Stimulated activated naive CD4-positive, alpha-beta T cell (primary cell): ENCODE data around the gene KPNA4.
"Not testable (repeated sequence)": the region's sequence is repeated elsewhere in the genome, so short reads cannot be mapped to it uniquely, and the experiment has no call there.

Source experiments
- DNase-seq, 6 experiments: peaks; one replicate each; lab custom pipeline; 2025; lab: John Stamatoyannopoulos, UW

Gene KPNA4

GRCh38 chr3:160486459-160486869 lies 78.9 kb downstream of the KPNA4 start:
- DNase-seq, result peak in 1 of 6 experiments; percentile 29

DNA sequence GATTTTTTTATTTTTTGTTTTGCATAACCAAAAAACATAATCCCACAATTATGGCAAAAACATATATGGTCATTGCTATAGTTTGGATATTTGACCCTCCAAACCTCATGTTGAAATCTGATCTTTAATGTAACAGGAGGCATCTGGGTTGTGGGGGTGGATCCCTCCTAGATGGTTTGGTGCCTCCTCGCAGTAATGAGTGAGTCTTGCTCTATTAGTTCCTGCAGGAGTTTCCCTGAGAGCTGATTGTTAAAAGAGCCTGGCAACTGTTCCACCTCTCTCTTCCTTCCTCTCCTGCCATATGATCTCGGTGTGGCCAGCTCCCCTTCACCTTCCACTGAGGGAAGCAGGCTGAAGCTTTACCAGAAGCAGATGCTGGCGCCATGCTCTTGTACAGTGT lies 82.6 kb downstream of the KPNA4 start:
- no peak for DNase-seq

DNA sequence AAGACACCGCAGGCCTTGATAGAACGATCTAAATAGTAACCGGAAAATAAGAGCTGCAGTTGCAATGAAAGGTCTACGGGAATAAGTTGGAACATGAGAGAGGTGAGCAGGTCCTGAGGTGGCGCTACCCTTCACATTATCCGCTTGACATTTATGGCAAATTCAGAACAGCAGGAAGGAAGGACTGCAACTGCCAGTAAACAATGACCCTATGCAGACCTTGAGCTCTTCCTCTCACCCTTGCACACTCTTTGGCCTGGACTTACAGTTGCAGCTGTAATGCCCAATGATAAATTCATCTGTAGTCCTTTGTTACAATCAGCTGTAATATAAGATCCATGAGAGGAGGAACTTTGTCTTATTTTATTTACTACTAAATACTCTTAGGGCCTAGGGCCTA lies 83.5 kb downstream of the KPNA4 start:
- no peak for DNase-seq

- DNase-seq, result no peak
Observed at GRCh38 chr3:160480931-160481330, 84.4 kb downstream of the KPNA4 start.

- DNase-seq, result no peak
Observed at GRCh38 chr3:160479376-160479775, 86.0 kb downstream of the KPNA4 start.

DNA sequence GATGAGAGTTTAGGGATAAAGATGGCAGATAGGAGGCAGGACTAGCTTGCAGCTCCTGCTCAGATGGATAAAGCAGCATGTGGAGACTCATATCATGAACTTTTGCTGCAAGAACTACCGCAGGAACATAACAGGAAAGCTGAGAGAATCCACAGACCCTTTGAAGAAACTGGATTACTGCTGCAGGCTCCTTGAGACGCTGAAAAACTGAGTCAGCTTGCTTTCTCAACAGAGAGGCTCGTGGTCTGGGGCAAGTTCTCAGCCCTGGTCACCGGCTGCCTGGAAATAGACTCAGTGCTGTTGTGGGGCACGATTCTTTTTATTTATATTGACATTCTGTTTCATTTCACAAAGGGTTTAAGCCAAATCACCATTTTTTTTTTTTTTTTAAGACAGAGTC lies 87.0 kb downstream of the KPNA4 start:
- no peak for DNase-seq

- no peak for DNase-seq
Observed at GRCh38 chr3:160477750-160478149, 87.6 kb downstream of the KPNA4 start.

DNA sequence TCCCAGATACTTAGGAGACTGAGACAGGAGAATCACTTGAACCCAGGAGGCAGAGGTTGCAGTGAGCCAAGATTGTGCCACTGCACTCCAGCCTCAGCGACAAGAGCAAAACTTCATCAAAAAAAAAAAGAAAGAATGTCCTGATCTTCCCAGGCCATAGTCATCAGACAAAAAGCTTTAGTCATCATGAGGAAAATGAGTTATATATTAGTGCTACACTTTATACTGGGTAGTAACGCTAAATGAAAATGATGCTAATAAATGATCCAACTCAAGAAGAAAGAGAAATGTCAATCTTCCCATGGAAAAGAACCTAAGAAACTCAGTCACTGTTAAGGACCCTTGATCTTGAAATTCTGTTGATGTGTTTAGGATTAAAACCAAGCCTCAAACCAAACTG lies 89.5 kb downstream of the KPNA4 start:
- no peak for DNase-seq

DNA sequence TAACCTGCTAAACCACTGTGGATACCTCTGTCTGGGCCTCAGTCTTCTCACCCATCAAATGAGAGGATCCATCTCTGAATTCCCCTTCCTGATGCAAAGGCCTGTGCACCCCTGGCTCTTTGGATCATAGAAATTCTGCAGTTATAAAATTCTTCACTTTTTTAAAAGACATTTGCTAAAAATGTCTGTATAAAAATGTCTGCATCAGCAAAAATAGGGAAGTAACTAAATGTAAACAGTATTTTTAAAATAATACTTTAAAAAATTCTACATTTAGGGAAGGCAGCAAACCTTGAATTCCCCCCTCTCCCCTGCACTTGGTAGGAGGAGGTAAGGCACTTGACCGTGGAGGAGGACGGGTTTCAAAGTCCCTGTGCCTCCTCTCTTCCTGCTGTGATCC lies 90.2 kb downstream of the KPNA4 start:
- DNase-seq, result no peak

GRCh38 chr3:160474416-160474838 lies 90.9 kb downstream of the KPNA4 start:
- no peak for DNase-seq

DNA sequence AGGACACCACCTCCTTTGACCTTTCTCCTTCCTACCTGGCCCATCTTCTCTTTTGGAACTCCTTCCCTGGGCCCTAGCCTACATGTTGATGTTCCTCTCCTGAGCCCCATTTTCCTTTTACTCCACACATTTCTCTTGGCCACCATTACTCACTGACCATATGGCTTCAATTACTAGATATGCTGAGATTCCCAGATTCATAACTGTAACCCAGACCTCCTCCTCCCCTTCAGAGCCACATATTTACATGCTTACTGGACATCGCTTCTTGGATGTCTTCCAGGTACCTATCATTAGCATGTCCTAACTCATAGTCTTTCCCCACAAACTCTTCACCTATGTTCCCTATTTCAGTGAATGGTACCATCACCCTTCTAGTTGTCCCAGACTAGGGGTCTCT lies 91.4 kb downstream of the KPNA4 start:
- no peak for DNase-seq

GRCh38 chr3:160473221-160473620 lies 92.2 kb downstream of the KPNA4 start:
- no peak for DNase-seq

DNA sequence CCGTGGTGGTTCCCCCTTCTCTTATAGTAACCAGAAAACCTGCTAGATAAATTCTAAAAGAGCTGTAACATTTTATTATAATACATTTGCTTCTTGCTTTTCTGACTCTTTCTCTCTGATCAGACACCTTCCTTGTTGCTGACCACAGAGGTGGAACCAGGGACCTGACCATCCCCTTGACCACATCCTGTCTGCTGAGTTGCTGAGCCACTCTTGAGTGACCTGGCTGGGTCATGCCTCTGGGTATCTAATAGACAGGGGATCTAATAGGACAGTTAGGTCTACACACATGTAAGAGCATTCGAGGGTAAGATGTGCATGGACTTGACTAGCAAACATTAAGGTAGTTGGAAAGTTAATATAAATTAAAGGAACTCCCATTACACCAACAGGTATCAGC lies 93.0 kb downstream of the KPNA4 start:
- no peak for DNase-seq

DNA sequence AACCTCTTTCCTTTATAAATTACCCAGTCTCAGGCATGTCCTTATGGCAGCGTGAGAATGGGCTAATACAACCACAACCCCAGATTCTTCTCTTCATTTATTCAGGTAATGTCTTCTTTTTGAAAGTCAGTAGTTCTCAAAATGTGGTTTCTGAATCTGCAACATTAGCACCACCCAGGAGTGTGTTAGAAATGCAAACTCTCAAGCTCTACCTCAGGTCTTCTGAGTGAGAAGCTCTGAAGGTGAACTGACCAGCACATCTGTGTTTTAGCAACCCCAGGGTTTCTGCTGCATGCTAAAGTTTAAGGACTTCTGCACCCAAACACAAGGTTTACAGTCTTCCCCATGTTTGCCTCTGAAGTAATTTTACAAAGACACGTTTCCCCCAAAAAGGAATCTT lies 93.5 kb downstream of the KPNA4 start:
- no peak for DNase-seq

DNA sequence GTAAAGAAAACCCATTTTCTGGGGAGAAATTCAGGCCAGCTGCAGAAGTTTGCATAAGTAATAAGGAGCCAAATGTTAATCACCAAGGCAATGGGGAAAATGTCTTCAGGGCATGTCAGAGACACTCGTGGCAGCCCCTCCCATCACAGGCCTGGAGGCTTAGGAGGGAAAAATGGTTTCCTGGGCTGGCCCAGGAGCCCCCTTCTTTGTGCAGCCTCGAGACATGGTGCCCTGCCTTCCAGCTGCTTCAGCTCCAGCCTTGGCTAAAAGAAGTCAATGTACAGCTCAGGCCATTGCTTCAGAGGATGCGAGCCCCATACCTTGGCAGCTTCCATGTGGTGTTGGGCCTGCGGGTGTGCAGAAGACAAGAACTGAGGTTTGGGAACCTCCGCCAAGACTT lies 95.2 kb downstream of the KPNA4 start:
- no peak for DNase-seq

GRCh38 chr3:160464971-160465370 lies 100.4 kb downstream of the KPNA4 start:
- DNase-seq, result no peak

DNA sequence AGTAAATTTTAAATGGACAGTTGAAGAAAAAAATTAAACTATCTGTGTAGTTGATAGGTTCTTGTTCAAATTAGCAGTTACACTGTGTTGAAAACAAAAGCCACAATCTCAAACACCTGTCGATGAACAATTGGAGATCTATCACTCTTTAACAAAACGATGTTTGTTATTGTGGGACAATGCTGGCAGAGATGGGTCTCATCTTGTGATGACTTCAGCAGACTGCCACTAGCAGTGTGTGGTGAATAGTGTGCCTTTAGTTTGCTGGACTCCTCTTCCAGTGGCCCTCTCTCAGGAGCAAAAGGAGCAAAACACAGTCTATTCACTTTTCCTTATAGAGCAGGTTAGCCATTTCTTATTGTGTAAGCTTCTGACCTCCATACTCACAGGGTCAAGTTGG lies 101.0 kb downstream of the KPNA4 start:
- no peak for DNase-seq

DNA sequence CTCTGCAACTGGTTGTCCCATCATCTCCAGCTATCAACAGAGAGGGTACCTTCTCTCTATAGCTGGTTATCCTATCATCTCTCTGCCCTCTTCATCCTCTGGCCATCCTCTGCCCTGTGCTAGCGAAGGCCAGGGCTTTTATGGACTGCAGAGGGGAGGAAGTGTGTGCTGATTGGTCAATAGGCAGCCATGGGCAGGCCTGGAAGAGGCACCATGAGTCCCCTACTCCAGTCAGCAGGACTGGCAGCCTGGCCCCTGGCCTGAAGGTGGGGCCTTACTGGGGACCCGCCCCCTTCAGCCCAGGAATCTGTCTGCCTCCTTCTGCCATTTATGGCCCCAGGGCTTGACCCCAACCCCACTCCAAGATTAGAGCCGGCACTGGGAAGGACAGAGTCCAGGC lies 105.3 kb downstream of the KPNA4 start:
- DNase-seq, result no peak

DNA sequence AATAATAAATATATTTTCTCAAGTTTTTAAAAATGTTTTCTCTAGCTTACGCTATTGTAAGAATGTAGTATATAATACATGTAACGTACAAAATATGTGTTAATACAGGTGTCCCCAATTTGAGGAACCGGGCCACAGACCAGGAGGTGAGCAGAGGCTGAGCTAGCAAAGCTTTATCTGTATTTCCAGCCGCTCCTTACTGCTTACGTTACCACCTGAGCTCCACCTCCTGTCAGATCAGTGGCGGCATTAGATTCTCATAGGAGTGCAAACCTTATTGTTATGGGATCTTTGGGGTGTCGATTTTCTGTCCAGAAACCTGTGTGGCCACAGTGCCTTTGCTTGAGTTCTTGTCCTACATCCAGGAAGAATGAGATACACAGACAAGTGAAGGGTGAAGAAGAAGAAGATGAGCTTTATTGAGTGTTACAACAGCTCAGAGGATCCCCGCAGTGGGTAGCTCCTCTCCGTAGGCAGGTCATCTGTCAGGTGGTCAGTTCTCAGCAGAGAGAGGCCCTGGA lies 105.9 kb downstream of the KPNA4 start:
- DNase-seq, result no peak

- DNase-seq, result no peak
Observed at GRCh38 chr3:160458151-160458550, 107.2 kb downstream of the KPNA4 start.

- DNase-seq, result no peak
Observed at GRCh38 chr3:160455846-160456245, 109.5 kb downstream of the KPNA4 start.

DNA sequence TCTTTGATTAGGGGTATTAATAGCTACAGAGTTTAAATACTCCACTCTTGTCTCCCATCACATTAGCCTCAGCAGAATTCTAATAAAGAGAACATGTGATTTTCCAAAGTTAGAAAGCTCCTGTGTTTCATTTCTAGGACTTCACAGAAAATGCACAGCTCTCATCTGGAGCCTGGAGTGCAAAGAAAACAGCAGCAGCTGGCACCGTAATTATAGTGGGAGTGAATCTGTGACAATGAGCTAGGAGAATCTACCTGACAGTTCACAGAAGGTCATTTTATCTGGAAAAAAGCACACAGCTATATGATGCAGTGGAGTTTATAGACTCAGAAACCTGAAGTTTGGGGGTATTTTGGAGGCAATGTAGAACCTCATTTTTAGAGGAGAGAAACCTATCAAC lies 110.4 kb downstream of the KPNA4 start:
- no peak for DNase-seq

GRCh38 chr3:160452251-160452650 lies 113.1 kb downstream of the KPNA4 start:
- DNase-seq, result not testable (repeated sequence)

DNA sequence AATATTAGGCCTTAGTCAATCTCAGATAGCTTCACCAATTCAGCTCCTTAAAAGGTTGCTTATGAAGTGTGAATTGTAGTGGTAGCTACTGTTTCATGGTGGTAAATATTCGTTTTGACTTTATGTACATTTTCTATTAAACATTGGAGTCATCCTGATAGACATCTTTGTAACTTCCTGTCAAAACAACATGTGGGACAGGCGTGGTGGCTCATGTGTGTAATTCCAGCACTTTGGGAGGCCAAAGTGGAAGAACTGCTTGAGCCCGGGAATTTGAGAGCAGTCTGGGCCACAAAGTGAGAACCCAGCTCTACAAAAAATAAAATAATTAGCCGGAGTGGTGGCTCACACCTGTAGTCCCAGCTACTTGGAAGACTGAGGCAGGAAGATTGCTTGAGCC lies 113.8 kb downstream of the KPNA4 start:
- DNase-seq, result no peak

- no peak for DNase-seq
Observed at GRCh38 chr3:160450846-160451245, 114.5 kb downstream of the KPNA4 start.
